Prostate gland (tissue), 2 donors: ENCODE results near the gene KCNK1.

ENCODE experiments used
- POLR2A ChIP-seq: fragments of 450-650 bp; IDR thresholded peaks from one replicate; pipeline ENCODE4 v1.6.1; 2016; ENCODE audit warnings: antibody characterized with exemption, mild to moderate bottlenecking
- POLR2AphosphoS5 ChIP-seq: sonication (generic); formaldehyde crosslinking; IDR thresholded peaks from one replicate; pipeline ENCODE4 v1.6.1; 2017; ENCODE audit warnings: antibody characterized with exemption
- TF ChIP-seq, protein P1 (sequence below), 4 experiments: fragments of 200-600 bp in 2 of 4; fragments of 450-650 bp in 2 of 4; sonication (generic) in 2 of 4; IDR thresholded peaks; 1 replicate in 3 of 4; 2 replicates in 1 of 4; pipeline ENCODE4 v1.5.1; 2016 to 2019; ENCODE audit warnings: antibody characterized with exemption in 4 of 4, mild to moderate bottlenecking in 2 of 4, moderate library complexity in 2 of 4

DNA sequence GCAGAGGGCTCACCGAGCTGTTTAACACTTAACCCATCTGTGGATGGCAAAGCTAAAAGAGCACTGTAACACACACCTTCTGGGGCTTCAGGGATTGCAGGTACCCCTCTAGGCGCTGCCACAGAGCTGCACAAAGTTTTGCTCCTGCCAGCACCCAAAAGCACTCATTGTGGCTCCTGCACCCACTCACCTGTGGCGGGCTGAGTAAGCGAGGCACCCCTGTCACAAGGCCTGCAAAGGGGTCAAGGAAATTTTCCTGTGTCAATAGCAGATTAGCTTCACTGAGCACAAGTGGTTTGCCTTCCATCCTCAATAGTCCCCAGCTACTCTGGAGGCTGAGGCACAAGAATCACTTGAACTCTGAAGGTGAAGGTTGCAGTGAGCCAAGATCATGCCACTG, 29.5 kb upstream of the KCNK1 start:
- no peak for TF ChIP-seq POLR2A
- TF ChIP-seq, protein P1, sequence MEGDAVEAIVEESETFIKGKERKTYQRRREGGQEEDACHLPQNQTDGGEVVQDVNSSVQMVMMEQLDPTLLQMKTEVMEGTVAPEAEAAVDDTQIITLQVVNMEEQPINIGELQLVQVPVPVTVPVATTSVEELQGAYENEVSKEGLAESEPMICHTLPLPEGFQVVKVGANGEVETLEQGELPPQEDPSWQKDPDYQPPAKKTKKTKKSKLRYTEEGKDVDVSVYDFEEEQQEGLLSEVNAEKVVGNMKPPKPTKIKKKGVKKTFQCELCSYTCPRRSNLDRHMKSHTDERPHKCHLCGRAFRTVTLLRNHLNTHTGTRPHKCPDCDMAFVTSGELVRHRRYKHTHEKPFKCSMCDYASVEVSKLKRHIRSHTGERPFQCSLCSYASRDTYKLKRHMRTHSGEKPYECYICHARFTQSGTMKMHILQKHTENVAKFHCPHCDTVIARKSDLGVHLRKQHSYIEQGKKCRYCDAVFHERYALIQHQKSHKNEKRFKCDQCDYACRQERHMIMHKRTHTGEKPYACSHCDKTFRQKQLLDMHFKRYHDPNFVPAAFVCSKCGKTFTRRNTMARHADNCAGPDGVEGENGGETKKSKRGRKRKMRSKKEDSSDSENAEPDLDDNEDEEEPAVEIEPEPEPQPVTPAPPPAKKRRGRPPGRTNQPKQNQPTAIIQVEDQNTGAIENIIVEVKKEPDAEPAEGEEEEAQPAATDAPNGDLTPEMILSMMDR (IDR thresholded peaks at IDR 0.05), result no peak
- TF ChIP-seq POLR2AphosphoS5, result no peak
